KMS-11 (cell line): Measurements from ENCODE around the gene EPC1.

Experiments used
- H2AFZ ChIP-seq: fragments of 200-600 bp; sonication (generic); 2 replicates; pipeline ENCODE4 v1.6.1; 2016; ENCODE audit warnings: antibody characterized with exemption, mixed run types, low read depth
- H3K27ac ChIP-seq: fragments of 200-600 bp; sonication (generic); 2 replicates; pipeline ENCODE4 v1.6.1; 2016; ENCODE audit warnings: mild to moderate bottlenecking, mixed run types
- H3K27me3 ChIP-seq: fragments of 200-600 bp; sonication (generic); 2 replicates; pipeline ENCODE4 v1.6.1; 2017; ENCODE audit warnings: mild to moderate bottlenecking, low read depth, mixed run types, moderate library complexity; ENCODE audit not compliant: insufficient read depth
- H3K36me3 ChIP-seq: fragments of 200-600 bp; sonication (generic); 2 replicates; pipeline ENCODE4 v1.6.1; 2017; ENCODE audit warnings: mild to moderate bottlenecking, mixed run types; ENCODE audit not compliant: insufficient read depth
- H3K4me1 ChIP-seq: fragments of 200-600 bp; sonication (generic); 2 replicates; pipeline ENCODE4 v1.6.1; 2016; ENCODE audit warnings: mild to moderate bottlenecking, low read depth, mixed run types; ENCODE audit not compliant: poor library complexity, severe bottlenecking
- H3K4me2 ChIP-seq: fragments of 200-600 bp; sonication (generic); 2 replicates; pipeline ENCODE4 v1.7.0; 2016; ENCODE audit warnings: mild to moderate bottlenecking, mixed run types
- H3K4me3 ChIP-seq: fragments of 200-600 bp; sonication (generic); IDR thresholded peaks from 2 replicates; pipeline ENCODE4 v1.6.1; 2017; ENCODE audit warnings: low read depth, low read length, mixed read lengths; ENCODE audit not compliant: insufficient read depth
- H3K79me2 ChIP-seq: fragments of 200-600 bp; sonication (generic); 2 replicates; pipeline ENCODE4 v1.6.1; 2016; ENCODE audit warnings: low read depth, mixed run types; ENCODE audit not compliant: insufficient read depth
- H3K9ac ChIP-seq: fragments of 200-600 bp; sonication (generic); 2 replicates; pipeline ENCODE4 v1.6.1; 2016; ENCODE audit warnings: mild to moderate bottlenecking, mixed run types
- H4K20me1 ChIP-seq: fragments of 200-600 bp; sonication (generic); 2 replicates; pipeline ENCODE4 v1.6.1; 2016; ENCODE audit warnings: mild to moderate bottlenecking, mixed run types; ENCODE audit not compliant: insufficient read depth
- CTCF ChIP-seq: fragments of 200-600 bp; sonication (generic); conservative IDR thresholded peaks from 2 replicates; pipeline ENCODE4 v1.6.1; 2017; ENCODE audit warnings: low read depth, mild to moderate bottlenecking, antibody characterized with exemption, low read length, moderate library complexity, mixed read lengths

The EPC1 gene

GRCh38 chr10:32265756-32266155, 81.2 kb downstream of the EPC1 start:
- Histone ChIP-seq H3K27ac (no peak overlapping the region), H3K79me2 (no peaks in the 10 kb centered on the region), H3K9ac (no peak overlapping the region), H3K4me3 (no peak overlapping the region), H3K4me2 (no peak overlapping the region), H3K36me3 (0 out of 2 replicates have a peak, but pooled peaks cover 3% of the 10 kb centered on the region), H4K20me1 (0 out of 2 replicates have a peak, but pooled peaks cover 2% of the 10 kb centered on the region), H2AFZ (no peak overlapping the region), H3K4me1 (no peaks in the 10 kb centered on the region), H3K27me3 (no peaks in the 10 kb centered on the region)
- no peak for TF ChIP-seq CTCF

- Histone ChIP-seq H2AFZ (no peak overlapping the region), H3K4me3 (no peak overlapping the region), H3K4me2 (no peak overlapping the region), H3K36me3 (no peaks in the 10 kb centered on the region), H3K79me2 (no peaks in the 10 kb centered on the region), H3K27me3 (no peaks in the 10 kb centered on the region), H4K20me1 (no peaks in the 10 kb centered on the region), H3K9ac (no peak overlapping the region), H3K27ac (no peak overlapping the region), H3K4me1 (no peaks in the 10 kb centered on the region)
- no peak for TF ChIP-seq CTCF
Observed at GRCh38 chr10:32263300-32263699, 83.7 kb downstream of the EPC1 start.

- no peaks in the 10 kb centered on the region for H3K79me2 ChIP-seq
- no peak overlapping the region for H3K27ac ChIP-seq
- H3K4me1 ChIP-seq = peaks cover 2% of the 10 kb centered on the region
- H3K4me2 ChIP-seq = no peak overlapping the region
- H3K36me3 ChIP-seq = no peaks in the 10 kb centered on the region
- no peaks in the 10 kb centered on the region for H4K20me1 ChIP-seq
- H3K27me3 ChIP-seq = no peaks in the 10 kb centered on the region
- no peak for TF ChIP-seq CTCF
- H2AFZ ChIP-seq = no peak overlapping the region
- H3K9ac ChIP-seq = no peak overlapping the region
- H3K4me3 ChIP-seq = no peak overlapping the region
Observed at GRCh38 chr10:32259551-32259950, 87.4 kb downstream of the EPC1 start.

- no peaks in the 10 kb centered on the region for H3K27me3 ChIP-seq
- H3K4me1 ChIP-seq = peaks cover 24% of the 10 kb centered on the region
- no peak overlapping the region for H3K4me2 ChIP-seq
- no peaks in the 10 kb centered on the region for H4K20me1 ChIP-seq
- no peaks in the 10 kb centered on the region for H3K79me2 ChIP-seq
- no peaks in the 10 kb centered on the region for H3K36me3 ChIP-seq
- no peak overlapping the region for H3K9ac ChIP-seq
- H3K4me3 ChIP-seq = no peak overlapping the region
- H2AFZ ChIP-seq = peak overlapping the region; percentile 38; the same call in 1 of the 2 replicates
- TF ChIP-seq CTCF = peak; percentile 98
- H3K27ac ChIP-seq = no peak overlapping the region
Observed at GRCh38 chr10:32256613-32257437, 90.1 kb downstream of the EPC1 start.
